Measurements from ENCODE around the gene MXD4.

MXD4 gene

GRCh38 chr4:2261853-2262144, at the start of gene MXD4:
Gene MXD4, minus strand, starts transcription at chr4:2262109. Its CDS starts 129 bp downstream, at chr4:2261980.
- DNase-seq, result no peak

GRCh38 chr4:2306773-2307410, 45.0 kb upstream of the MXD4 start:
- no peak for DNase-seq

- DNase-seq, result no peak
Measured at GRCh38 chr4:2305766-2306501, 44.0 kb upstream of the MXD4 start.

GRCh38 chr4:2304877-2305561, 43.1 kb upstream of the MXD4 start:
- DNase-seq, result no peak

DNA sequence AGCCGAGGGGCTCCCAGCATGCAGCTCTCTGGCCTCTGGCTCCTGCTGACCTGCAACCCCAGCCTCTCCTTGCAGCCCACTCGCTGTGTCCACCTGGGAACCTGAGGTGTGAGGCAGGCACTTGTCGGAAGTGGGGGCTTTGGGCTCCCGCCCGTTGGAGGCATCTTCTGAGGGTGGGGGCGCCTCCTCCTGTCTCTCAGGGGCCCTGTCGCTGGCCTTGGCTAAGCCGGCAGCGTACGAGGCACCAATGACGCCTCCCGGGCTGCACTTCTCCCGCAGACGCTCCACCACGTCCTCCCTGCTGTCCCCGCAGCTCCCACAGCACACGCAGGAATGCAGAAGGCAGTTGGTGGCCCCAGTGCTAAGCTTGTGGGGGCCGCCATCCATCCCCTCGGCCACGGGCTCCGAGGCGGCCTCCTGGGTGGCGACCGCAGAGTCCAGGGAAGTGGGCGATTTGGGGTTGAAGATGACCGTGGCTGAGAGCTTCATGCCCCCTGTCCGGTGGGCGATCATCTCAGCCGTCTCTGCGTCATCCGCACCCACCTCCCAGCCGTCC, 42.5 kb upstream of the MXD4 start:
- DNase-seq, result no peak

DNA sequence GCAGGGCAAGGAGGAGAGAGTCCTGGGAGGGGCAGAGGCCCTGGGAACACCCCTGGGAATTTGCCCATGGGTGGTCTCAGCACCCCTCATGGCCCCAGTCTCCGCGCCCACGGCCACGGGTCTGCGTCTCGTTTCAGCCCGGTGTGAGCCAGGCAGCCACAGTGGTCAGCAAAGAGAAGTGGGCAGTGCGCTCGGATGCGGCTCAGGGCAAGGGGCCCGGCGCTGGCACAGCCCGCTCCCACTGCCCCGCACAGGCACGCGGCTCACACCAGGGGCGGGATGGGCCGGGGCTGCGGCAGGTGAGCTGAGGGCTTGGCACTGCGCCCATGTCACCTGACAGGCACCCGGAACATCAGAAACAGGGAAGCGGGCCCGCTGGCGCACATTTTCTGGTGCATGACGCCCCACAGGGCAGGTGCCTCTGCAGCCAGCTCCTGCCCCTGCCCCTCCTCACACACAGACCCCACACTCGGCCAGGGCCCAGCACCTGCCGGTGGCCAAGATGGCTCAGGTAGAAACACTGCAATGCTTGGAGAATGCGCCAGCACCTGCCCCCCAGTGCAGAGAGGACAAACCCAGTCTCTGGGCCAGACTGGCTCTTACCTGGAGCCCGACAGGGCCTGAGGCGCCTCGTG, 41.9 kb upstream of the MXD4 start:
- DNase-seq, result no peak

GRCh38 chr4:2303121-2303685, 41.3 kb upstream of the MXD4 start:
- DNase-seq, result no peak

GRCh38 chr4:2302387-2303119, 40.6 kb upstream of the MXD4 start:
- DNase-seq, result no peak

- no peak for DNase-seq
Measured at GRCh38 chr4:2301806-2302205, 39.9 kb upstream of the MXD4 start.

- DNase-seq, result no peak
Measured at GRCh38 chr4:2301225-2301642, 39.3 kb upstream of the MXD4 start.

DNA sequence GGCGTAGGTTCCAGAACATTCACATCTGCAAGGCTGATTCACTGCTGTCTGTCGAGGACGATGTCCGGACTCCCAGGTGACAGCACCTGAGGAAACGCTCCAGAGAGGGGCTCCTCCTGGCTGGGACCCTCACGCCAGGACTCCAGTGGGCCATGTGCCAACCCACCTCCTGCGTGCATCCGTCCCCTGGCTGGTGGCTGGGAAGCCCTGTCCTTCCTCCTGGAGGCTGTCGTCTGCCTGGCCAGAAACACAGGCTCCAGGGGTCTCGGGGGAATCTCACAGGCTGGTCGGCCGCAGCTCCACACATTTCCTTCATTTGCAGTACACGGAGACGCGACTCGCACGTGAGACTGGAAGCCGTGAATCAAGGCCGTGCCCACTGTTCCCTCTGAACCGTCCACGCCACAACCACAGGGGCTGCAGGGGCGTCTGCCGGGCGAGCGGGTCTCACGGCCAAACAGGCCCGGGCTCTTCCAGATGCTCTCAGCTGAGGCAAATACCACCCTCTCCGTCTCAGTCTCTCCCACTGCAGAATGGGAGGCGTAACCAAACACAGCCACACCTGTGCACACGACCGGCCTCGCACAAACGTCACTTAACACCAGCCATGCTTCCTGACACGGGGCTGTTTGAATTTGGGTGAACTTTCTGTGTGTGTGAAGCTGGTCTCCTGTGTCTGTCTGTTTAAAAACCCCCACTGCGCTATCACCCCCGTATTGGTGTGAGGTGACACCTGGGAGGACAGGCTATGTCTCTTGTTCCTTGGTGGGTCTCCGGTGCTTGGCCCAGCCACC, 38.7 kb upstream of the MXD4 start:
- no peak for DNase-seq

- no peak for DNase-seq
Measured at GRCh38 chr4:2299794-2300193, 37.9 kb upstream of the MXD4 start.

DNA sequence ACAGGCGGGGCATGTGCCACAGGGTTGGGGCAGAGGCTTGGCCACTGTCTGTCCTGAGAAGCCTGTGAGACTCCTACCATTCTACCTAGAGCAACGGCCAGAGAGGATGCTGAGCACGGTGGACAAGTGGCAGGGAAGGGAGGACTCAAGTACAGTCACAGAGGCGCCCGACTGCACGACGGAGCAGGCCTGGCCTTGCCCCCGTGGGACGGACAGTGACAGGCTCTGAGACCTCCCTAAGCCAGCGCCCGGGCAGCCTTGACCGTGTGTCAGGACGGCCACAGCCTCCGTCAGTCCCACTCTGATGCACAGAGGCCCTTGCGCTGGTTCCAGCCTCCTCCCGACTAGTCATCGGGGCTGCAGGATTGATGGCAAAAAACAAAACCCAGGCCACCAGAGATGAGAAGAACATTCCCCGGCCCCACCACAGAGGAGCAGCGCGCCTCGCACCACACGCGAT, 36.7 kb upstream of the MXD4 start:
- no peak for DNase-seq

GRCh38 chr4:2297606-2298531, 36.0 kb upstream of the MXD4 start:
- no peak for DNase-seq

DNA sequence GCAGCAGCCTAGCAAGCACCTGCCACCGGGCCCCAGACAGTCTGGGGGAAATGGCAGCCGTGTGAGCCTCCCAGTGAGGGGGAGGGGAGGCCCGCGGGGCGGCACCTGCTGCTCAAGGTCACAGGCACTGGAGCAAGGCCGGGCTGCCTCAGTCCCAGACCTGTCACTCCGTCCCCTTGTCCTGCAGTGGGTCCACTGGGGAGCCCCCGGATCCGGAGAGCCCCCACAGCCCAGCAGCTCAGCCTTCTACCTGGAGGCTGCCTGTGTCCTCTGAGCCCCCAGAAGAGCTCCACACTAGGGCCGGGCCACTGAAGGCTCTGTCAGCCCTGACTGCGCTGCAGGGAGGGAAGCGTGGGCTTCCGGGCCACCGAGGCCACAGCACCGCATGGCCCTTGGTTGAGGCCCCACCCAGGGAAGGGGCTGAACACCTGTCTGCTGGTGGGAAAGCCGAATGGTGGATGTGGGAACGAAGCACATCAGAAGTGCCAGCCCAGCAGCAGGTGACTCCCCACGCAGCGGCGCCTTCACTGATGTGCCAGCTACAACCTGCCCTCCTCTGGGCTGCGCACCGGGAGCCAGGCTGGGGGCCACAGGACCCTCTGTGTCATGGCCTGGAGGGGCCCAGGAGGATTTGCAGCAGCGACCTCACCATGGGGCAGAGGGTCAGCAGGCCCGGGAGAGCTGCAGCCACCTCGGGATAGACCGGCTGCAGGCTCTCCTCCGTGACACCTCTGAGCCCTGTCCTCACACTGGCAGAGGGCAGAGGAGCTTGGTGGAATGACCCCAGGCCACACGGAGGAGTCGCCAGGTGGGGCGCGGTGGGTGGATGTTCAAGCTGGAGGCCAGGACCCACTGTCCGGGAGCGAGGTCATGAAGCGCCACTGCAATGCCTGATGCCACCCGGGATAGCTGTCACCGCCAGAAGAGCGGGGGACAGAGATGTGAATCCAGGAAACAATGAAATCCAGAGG, 35.0 kb upstream of the MXD4 start:
- DNase-seq, result no peak

GRCh38 chr4:2295900-2296442, 34.1 kb upstream of the MXD4 start:
- DNase-seq, result no peak

GRCh38 chr4:2295500-2295899, 33.6 kb upstream of the MXD4 start:
- DNase-seq, result no peak

- DNase-seq, result no peak
Measured at GRCh38 chr4:2292646-2293108, 30.8 kb upstream of the MXD4 start.
